NCI-H187 (cell line): ENCODE data around the gene ZSWIM1.
"Not testable (repeated sequence)": the region's sequence is repeated elsewhere in the genome, so short reads cannot be mapped to it uniquely, and the experiment has no call there.

Experiments
- DNase-seq, 2 experiments: peaks; one replicate each; lab custom pipeline; 2025; lab: John Stamatoyannopoulos, UW

The ZSWIM1 gene

GRCh38 chr20:45931680-45932079, 50.7 kb downstream of the ZSWIM1 start:
- not testable (repeated sequence) for DNase-seq

DNA sequence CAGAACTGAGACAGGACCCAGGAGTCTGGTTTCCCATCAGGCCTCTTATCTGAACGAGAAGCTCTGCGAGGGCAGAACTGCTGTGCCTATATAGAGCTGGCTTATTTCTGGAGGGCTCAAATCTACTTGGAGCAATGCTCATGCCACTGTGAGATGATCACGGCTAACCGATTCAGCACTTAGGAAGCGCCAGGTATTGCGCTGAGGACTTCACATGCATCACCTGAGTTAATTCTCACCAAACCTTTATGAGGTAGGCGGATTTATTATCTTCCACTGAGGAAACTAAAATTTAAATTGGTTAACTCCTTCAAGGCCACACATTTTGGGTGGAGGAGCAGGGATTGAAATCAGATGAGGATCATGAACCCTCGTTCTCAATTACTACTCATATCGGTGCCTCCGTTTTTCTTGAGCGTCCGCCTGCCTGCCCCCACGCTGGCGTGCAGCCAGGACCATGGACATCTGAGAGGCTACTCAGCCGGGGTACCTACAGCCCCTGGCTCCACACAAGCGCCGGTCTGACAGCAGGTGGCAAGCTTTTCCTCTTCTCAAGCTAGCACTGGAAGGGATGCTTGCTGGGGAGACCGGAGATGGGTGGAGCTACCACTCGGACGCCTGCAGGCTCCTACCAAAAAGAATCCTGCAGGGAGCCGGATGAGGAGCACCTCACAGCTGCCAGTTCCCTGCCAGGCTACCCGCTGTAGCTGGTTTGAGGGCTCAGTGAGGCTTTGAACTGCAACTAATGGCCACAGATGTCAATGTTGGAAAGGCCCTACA, 52.4 kb downstream of the ZSWIM1 start:
- DNase-seq, result peak; percentile 48 to 61

GRCh38 chr20:45934046-45934585, 53.1 kb downstream of the ZSWIM1 start:
- peak in 1 of 2 experiments; percentile 48 for DNase-seq
